HG03196 (cell line): ENCODE data around the gene ZMYM2.
A peak's percentile ranks its signal among the peaks of the same experiment; 100 is the strongest.
"Not testable (repeated sequence)": the region's sequence is repeated elsewhere in the genome, so short reads cannot be mapped to it uniquely, and the experiment has no call there.

Experiments
- ATAC-seq: cut with Tn5 transposase; IDR thresholded peaks from one replicate; pipeline ENCODE4 v1.9.1; 2021; ENCODE audit not compliant: unreplicated experiment

ZMYM2 gene

GRCh38 chr13:19958155-19959111 is at the start of gene ZMYM2:
Gene ZMYM2, plus strand, starts transcription at chr13:19958727. Its CDS starts 34,346 bp downstream, at chr13:19993073.
- ATAC-seq = peak; percentile 80

- no peak for ATAC-seq
Observed at GRCh38 chr13:19910336-19911072, 48.0 kb upstream of the ZMYM2 start.

- ATAC-seq = no peak
Observed at GRCh38 chr13:19927117-19927748, 31.3 kb upstream of the ZMYM2 start.

- no peak for ATAC-seq
Observed at GRCh38 chr13:19940106-19940505, 18.4 kb upstream of the ZMYM2 start.

GRCh38 chr13:19950374-19950773 is 8.2 kb upstream of the ZMYM2 start:
- no peak for ATAC-seq

- no peak for ATAC-seq
Observed at GRCh38 chr13:19952850-19953249, 5.7 kb upstream of the ZMYM2 start.

- no peak for ATAC-seq
Observed at GRCh38 chr13:19955873-19956559, 2.5 kb upstream of the ZMYM2 start.

- ATAC-seq = peak; percentile 11
Observed at GRCh38 chr13:19957320-19958154, 990 bp upstream of the ZMYM2 start.

- peak; percentile 12 for ATAC-seq
Observed at GRCh38 chr13:19959141-19959830, 759 bp downstream of the ZMYM2 start.

GRCh38 chr13:19959831-19960652 is 1.5 kb downstream of the ZMYM2 start:
- ATAC-seq = peak; percentile 38

- ATAC-seq = no peak
Observed at GRCh38 chr13:19960653-19960976, 2.1 kb downstream of the ZMYM2 start.

GRCh38 chr13:19961489-19961888 is 3.0 kb downstream of the ZMYM2 start:
- no peak for ATAC-seq

- ATAC-seq = no peak
Observed at GRCh38 chr13:19961924-19962323, 3.4 kb downstream of the ZMYM2 start.

GRCh38 chr13:19962894-19963293 is 4.4 kb downstream of the ZMYM2 start:
- ATAC-seq = no peak

GRCh38 chr13:19967621-19968020 is 9.1 kb downstream of the ZMYM2 start:
- no peak for ATAC-seq

- not testable (repeated sequence) for ATAC-seq
Observed at GRCh38 chr13:19974498-19975009, 16.0 kb downstream of the ZMYM2 start.

GRCh38 chr13:19978831-19979437 is 20.4 kb downstream of the ZMYM2 start:
- no peak for ATAC-seq

- no peak for ATAC-seq
Observed at GRCh38 chr13:19981685-19982238, 23.2 kb downstream of the ZMYM2 start.
